Endothelial cell of umbilical vein (primary cell): Measurements from ENCODE around the gene VPS35L. TPM values are rescaled to one million over a fixed set of nuclear protein-coding genes. Genes with fewer than 3 reads are reported as not detected.

Source experiments
- BruUV-seq: library from RNA; stranded (reverse); fragments of 400-500 nt; replicated peaks from 2 replicates; lab custom pipeline; 2021; lab: Mats Ljungman, UMichigan
- CTCF ChIA-PET: fragments of 300-600, 350-600 bp; sonication (Branson Sonifier 250); formaldehyde crosslinking; loops from one replicate; lab custom pipeline; 2021; ENCODE audit warnings: antibody characterized with exemption, inconsistent platforms; lab: Charles Lee
- POLR2A ChIA-PET: fragments of 300-600, 350-600 bp; sonication (Branson Sonifier 250); formaldehyde crosslinking; loops from one replicate; lab custom pipeline; 2021; ENCODE audit warnings: antibody characterized with exemption, inconsistent platforms; lab: Charles Lee
- DNase-seq: peaks from one replicate; pipeline ENCODE4 v3.0.0-alpha.2; 2011; ENCODE audit warnings: low read depth, low spot score
- FAIRE-seq: peaks from 2 replicates; lab custom pipeline; 2011; peaks lifted over from hg19 to GRCh38; lab: Jason Lieb, UNC
- H2AFZ ChIP-seq: 2 replicates; pipeline ENCODE4 v1.6.0; 2012; ENCODE audit warnings: low read depth, low read length, control low read depth, inconsistent platforms
- H3K27ac ChIP-seq: 2 replicates; pipeline ENCODE4 v1.5.1; 2011; ENCODE audit warnings: low read depth, mild to moderate bottlenecking, control low read depth, low read length, moderate library complexity; ENCODE audit not compliant: insufficient read depth
- H3K27me3 ChIP-seq, 2 experiments: 2 replicates each; pipeline versions ENCODE4 v1.6.0 to v1.6.1; 2011; ENCODE audit warnings: low read length in 2 of 2, mixed read lengths in 1 of 2; ENCODE audit not compliant: control insufficient read depth in 2 of 2, insufficient read depth in 2 of 2
- H3K36me3 ChIP-seq, 2 experiments: 2 replicates in 1 of 2; 3 replicates in 1 of 2; pipeline ENCODE4 v1.5.1; 2011; ENCODE audit warnings: low read length in 2 of 2, mild to moderate bottlenecking in 1 of 2, moderate library complexity in 1 of 2; ENCODE audit not compliant: control insufficient read depth in 2 of 2, insufficient read depth in 2 of 2; ENCODE audit errors: extremely low read depth in 1 of 2
- H3K4me1 ChIP-seq: 3 replicates; pipeline ENCODE4 v1.5.1; 2011; ENCODE audit warnings: mild to moderate bottlenecking, low read length; ENCODE audit not compliant: control insufficient read depth, insufficient read depth; ENCODE audit errors: extremely low read depth
- H3K4me2 ChIP-seq: 2 replicates; pipeline ENCODE4 v1.6.1; 2011; ENCODE audit warnings: low read length, control low read depth, mixed read lengths; ENCODE audit not compliant: insufficient read depth
- H3K4me3 ChIP-seq, 3 experiments: fragments of 200-600 bp in 1 of 3; sonication (generic), shearing (Covaris generic) in 1 of 3; replicated peaks in 1 of 3; 2 replicates each; pipeline ENCODE4 v1.5.1; 2011 to 2016; ENCODE audit warnings: control low read depth in 3 of 3, low read length in 3 of 3, mild to moderate bottlenecking in 2 of 3, inconsistent platforms in 1 of 3, low read depth in 1 of 3, moderate library complexity in 1 of 3; ENCODE audit not compliant: insufficient read depth in 1 of 3
- H3K79me2 ChIP-seq: 2 replicates; pipeline ENCODE4 v1.6.0; 2012; ENCODE audit warnings: low read length, inconsistent platforms; ENCODE audit not compliant: control insufficient read depth, insufficient read depth
- H3K9ac ChIP-seq: replicated peaks from 2 replicates; pipeline ENCODE3; 2011; ENCODE audit warnings: low read length, control low read depth; ENCODE audit not compliant: insufficient read depth; ENCODE audit errors: extremely low read depth
- H3K9me1 ChIP-seq: replicated peaks from 3 replicates; pipeline ENCODE4 v1.6.0; 2011; ENCODE audit warnings: mild to moderate bottlenecking, low read length; ENCODE audit not compliant: control insufficient read depth, insufficient read depth; ENCODE audit errors: extremely low read depth
- H3K9me3 ChIP-seq: replicated peaks from 2 replicates; pipeline ENCODE4 v1.5.1; 2012; ENCODE audit warnings: low read length, inconsistent platforms; ENCODE audit not compliant: control insufficient read depth, insufficient read depth
- H4K20me1 ChIP-seq: replicated peaks from 2 replicates; pipeline ENCODE3; 2011; ENCODE audit warnings: mild to moderate bottlenecking, low read length; ENCODE audit not compliant: control insufficient read depth, insufficient read depth; ENCODE audit errors: extremely low read depth
- EZH2 ChIP-seq: IDR thresholded peaks from 2 replicates; pipeline ENCODE4 v1.6.1; 2012; ENCODE audit warnings: borderline replicate concordance, low read depth, mild to moderate bottlenecking, moderate library complexity, low read length, inconsistent platforms; ENCODE audit not compliant: severe bottlenecking
- FOS ChIP-seq: IDR thresholded peaks from 2 replicates; pipeline ENCODE4 v1.6.1; 2011; ENCODE audit warnings: mild to moderate bottlenecking, low read length, moderate library complexity, borderline replicate concordance; ENCODE audit not compliant: insufficient read depth
- JUN ChIP-seq: IDR thresholded peaks from 2 replicates; pipeline ENCODE4 v1.6.1; 2011; ENCODE audit warnings: borderline replicate concordance, low read depth; ENCODE audit not compliant: insufficient read length, insufficient read depth
- MYC ChIP-seq: IDR thresholded peaks from one replicate; pipeline ENCODE4 v1.6.1; 2011; ENCODE audit warnings: mild to moderate bottlenecking, low read depth, low read length
- dilution Hi-C: fragments of 300-500 bp; cut with MboI; formaldehyde crosslinking; loops from one replicate; pipeline ENCODE4 v1.15.0; 2019; ENCODE audit warnings: low sequenced_read_pairs; ENCODE audit not compliant: extremely low pct_ligation_motif_present
- intact Hi-C: fragments of 100-400 bp; cut with micrococcal nuclease; formaldehyde crosslinking; loops from one replicate; pipeline ENCODE4 v1.10.0; 2022
- polyA plus RNA-seq, 4 experiments: library from polyadenylated mRNA; depleted of rRNA in 3 of 4; stranded (reverse) in 3 of 4; unstranded in 1 of 4; fragments of >200 nt; gene quantifications; 2 replicates each; pipeline versions ENCODE4 v1.2.1 to v1.2.3, GENCODE V29; 2011 to 2012; ENCODE audit warnings: missing spikeins in 1 of 4
- total RNA-seq: library from RNA; stranded (reverse); gene quantifications from 2 replicates; pipeline ENCODE4 v1.2.3, GENCODE V29; 2021
- TF ChIP-seq, protein P1 (sequence below): IDR thresholded peaks from 2 replicates; pipeline ENCODE4 v1.6.1; 2011; ENCODE audit not compliant: insufficient read depth, insufficient read length
- TF ChIP-seq, protein P2 (sequence below), 2 donors: IDR thresholded peaks; 1 replicate in 1 of 2; 2 replicates in 1 of 2; pipeline ENCODE4 v1.5.1; 2011; ENCODE audit warnings: low read length in 2 of 2, mild to moderate bottlenecking in 2 of 2, moderate library complexity in 2 of 2, control low read depth in 1 of 2, inconsistent platforms in 1 of 2, low read depth in 1 of 2; ENCODE audit not compliant: insufficient read depth in 1 of 2; ENCODE audit errors: extremely low read depth in 1 of 2

The VPS35L gene
- total and polyA plus RNA-seq, 2 donors (not counting 3 experiments of a cell fraction or from before 2014, with no cell fraction given) = 49.1 to 91.1 TPM

DNA sequence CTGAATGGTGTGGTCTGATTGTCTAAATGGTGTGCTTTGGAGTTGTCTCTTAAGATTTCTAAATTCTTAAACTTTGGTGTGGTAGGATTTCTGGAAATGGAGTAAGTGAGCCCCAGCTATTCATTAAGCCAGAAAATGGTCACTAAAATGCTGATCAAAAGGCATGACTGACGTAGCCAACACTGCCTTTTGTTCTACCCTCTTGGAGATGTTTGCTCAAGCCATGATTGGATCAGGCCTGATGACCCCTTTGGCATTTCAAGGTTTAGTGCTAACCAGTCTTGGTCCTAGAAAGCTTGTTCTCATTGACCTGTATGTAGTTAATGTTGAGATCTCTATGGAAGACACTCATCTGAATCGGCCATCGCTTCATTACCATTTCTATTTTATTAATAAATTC, 94.5 kb downstream of the VPS35L start:
- intact Hi-C loops = no loop called here
- no peaks in the 10 kb centered on the region for H3K9me3 ChIP-seq
- no TSS peak for BruUV-seq
- FAIRE-seq (no peak), DNase-seq (no peak)
- no peaks in the 10 kb centered on the region for H3K27me3 ChIP-seq
- no peak overlapping the region for H3K27ac ChIP-seq
- no peaks in the 10 kb centered on the region for H4K20me1 ChIP-seq
- H3K4me1 ChIP-seq = no peaks in the 10 kb centered on the region
- dilution Hi-C loops = no loop called here
- no peak overlapping the region for H2AFZ ChIP-seq
- H3K4me2 ChIP-seq = no peak overlapping the region
- no peaks in the 10 kb centered on the region for H3K9me1 ChIP-seq
- ChIA-PET CTCF (interaction anchor here (0.9 to 2.0 kb wide), 4 partner anchors 22 to 237 kb away, joined by 3 to 5 read pairs (median 4); no protein-coding TSS in a partner anchor), POLR2A (no interaction called here)
- H3K9ac ChIP-seq = no peak overlapping the region
- no peaks in the 10 kb centered on the region for H3K79me2 ChIP-seq
- TF ChIP-seq, protein P1, sequence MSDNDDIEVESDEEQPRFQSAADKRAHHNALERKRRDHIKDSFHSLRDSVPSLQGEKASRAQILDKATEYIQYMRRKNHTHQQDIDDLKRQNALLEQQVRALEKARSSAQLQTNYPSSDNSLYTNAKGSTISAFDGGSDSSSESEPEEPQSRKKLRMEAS = no peak
- TF ChIP-seq, protein P2, sequence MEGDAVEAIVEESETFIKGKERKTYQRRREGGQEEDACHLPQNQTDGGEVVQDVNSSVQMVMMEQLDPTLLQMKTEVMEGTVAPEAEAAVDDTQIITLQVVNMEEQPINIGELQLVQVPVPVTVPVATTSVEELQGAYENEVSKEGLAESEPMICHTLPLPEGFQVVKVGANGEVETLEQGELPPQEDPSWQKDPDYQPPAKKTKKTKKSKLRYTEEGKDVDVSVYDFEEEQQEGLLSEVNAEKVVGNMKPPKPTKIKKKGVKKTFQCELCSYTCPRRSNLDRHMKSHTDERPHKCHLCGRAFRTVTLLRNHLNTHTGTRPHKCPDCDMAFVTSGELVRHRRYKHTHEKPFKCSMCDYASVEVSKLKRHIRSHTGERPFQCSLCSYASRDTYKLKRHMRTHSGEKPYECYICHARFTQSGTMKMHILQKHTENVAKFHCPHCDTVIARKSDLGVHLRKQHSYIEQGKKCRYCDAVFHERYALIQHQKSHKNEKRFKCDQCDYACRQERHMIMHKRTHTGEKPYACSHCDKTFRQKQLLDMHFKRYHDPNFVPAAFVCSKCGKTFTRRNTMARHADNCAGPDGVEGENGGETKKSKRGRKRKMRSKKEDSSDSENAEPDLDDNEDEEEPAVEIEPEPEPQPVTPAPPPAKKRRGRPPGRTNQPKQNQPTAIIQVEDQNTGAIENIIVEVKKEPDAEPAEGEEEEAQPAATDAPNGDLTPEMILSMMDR (IDR thresholded peaks at IDR 0.05; ENCODE audit: extremely low read depth in 1 of 2, insufficient read depth in 1 of 2, low read depth in 1 of 2, low read length in 2 of 2) = no peak
- TF ChIP-seq JUN (no peak), MYC (no peak), EZH2 (no peak), FOS (no peak)
- H3K36me3 ChIP-seq = peaks cover 4 to 25% of the 10 kb centered on the region in 2 experiments
- H3K4me3 ChIP-seq = no peak overlapping the region
